ENCODE measurements around the gene PGM5.

- TF ChIP-seq, protein P1, sequence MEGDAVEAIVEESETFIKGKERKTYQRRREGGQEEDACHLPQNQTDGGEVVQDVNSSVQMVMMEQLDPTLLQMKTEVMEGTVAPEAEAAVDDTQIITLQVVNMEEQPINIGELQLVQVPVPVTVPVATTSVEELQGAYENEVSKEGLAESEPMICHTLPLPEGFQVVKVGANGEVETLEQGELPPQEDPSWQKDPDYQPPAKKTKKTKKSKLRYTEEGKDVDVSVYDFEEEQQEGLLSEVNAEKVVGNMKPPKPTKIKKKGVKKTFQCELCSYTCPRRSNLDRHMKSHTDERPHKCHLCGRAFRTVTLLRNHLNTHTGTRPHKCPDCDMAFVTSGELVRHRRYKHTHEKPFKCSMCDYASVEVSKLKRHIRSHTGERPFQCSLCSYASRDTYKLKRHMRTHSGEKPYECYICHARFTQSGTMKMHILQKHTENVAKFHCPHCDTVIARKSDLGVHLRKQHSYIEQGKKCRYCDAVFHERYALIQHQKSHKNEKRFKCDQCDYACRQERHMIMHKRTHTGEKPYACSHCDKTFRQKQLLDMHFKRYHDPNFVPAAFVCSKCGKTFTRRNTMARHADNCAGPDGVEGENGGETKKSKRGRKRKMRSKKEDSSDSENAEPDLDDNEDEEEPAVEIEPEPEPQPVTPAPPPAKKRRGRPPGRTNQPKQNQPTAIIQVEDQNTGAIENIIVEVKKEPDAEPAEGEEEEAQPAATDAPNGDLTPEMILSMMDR (conservative IDR thresholded peaks at IDR 0.05; ENCODE audit: low read depth, low read length) = no peak
- TF ChIP-seq EZH2phosphoT487 (IDR thresholded peaks at IDR 0.05; ENCODE audit: borderline replicate concordance, low read length) (no peak), EZH2 (IDR thresholded peaks at IDR 0.05; ENCODE audit: low read length, unreplicated experiment) (no peak)
Observed at GRCh38 chr9:68446836-68447235, 90.4 kb downstream of the PGM5 start.

All from PC-3 (cell line).